ENCODE measurements around the gene TECTB. TPM values are rescaled to one million over a fixed set of nuclear protein-coding genes. Genes with fewer than 3 reads are reported as not detected.

Gene TECTB
- polyA plus RNA-seq, 5 donors: not detected

GRCh38 chr10:112307358-112308124 is 24.3 kb downstream of the TECTB start:
- DNase-seq: no peak

GRCh38 chr10:112308125-112308502 is 24.9 kb downstream of the TECTB start:
- no peak for DNase-seq

GRCh38 chr10:112311481-112311880 is 28.3 kb downstream of the TECTB start:
- DNase-seq: no peak

GRCh38 chr10:112313234-112313633 is 30.0 kb downstream of the TECTB start:
- DNase-seq: no peak

- DNase-seq: no peak
Observed at GRCh38 chr10:112313911-112314310, 30.7 kb downstream of the TECTB start.

- peak; percentile 50 to 70 for DNase-seq
Observed at GRCh38 chr10:112314822-112315474, 31.7 kb downstream of the TECTB start.

- no peak for DNase-seq
Observed at GRCh38 chr10:112327678-112328077, 44.5 kb downstream of the TECTB start.

GRCh38 chr10:112330162-112330561 is 47.0 kb downstream of the TECTB start:
- no peak for DNase-seq

- DNase-seq: no peak
Observed at GRCh38 chr10:112330607-112331160, 47.5 kb downstream of the TECTB start.

- no peak for DNase-seq
Observed at GRCh38 chr10:112332022-112332421, 48.8 kb downstream of the TECTB start.

- DNase-seq: no peak
Observed at GRCh38 chr10:112332509-112333228, 49.5 kb downstream of the TECTB start.

- DNase-seq: no peak
Observed at GRCh38 chr10:112333452-112333851, 50.3 kb downstream of the TECTB start.

- DNase-seq: no peak
Observed at GRCh38 chr10:112335111-112335867, 52.1 kb downstream of the TECTB start.

GRCh38 chr10:112335868-112336265 is 52.7 kb downstream of the TECTB start:
- DNase-seq: no peak

- no peak for DNase-seq
Observed at GRCh38 chr10:112336556-112337201, 53.5 kb downstream of the TECTB start.

- DNase-seq: no peak
Observed at GRCh38 chr10:112338957-112339356, 55.8 kb downstream of the TECTB start.

GRCh38 chr10:112340601-112341000 is 57.4 kb downstream of the TECTB start:
- DNase-seq: no peak

- no peak for DNase-seq
Observed at GRCh38 chr10:112343056-112343806, 60.0 kb downstream of the TECTB start.

GRCh38 chr10:112344261-112344660 is 61.1 kb downstream of the TECTB start:
- no peak for DNase-seq

- no peak for DNase-seq
Observed at GRCh38 chr10:112345202-112345601, 62.0 kb downstream of the TECTB start.

All from right lung (tissue), 5 donors.